Activated CD8-positive, alpha-beta memory T cell treated with anti-CD3 and anti-CD28 coated beads, Interleukin-2, amount 50 U/mL, for 24 hours (primary cell): Measurements from ENCODE around the gene ANLN.
"Not testable (repeated sequence)": the region's sequence is repeated elsewhere in the genome, so short reads cannot be mapped to it uniquely, and the experiment has no call there.

Source experiments
- DNase-seq: peaks from one replicate; pipeline ENCODE4 v3.0.0-alpha.2; 2020; ENCODE audit errors: extremely low read depth

ANLN gene

GRCh38 chr7:36466001-36466400 lies 76.3 kb downstream of the ANLN start:
- not testable (repeated sequence) for DNase-seq

GRCh38 chr7:36468370-36469101 lies 78.9 kb downstream of the ANLN start:
- DNase-seq, result no peak

GRCh38 chr7:36469236-36469635 lies 79.6 kb downstream of the ANLN start:
- no peak for DNase-seq

GRCh38 chr7:36472141-36472729 lies 82.6 kb downstream of the ANLN start:
- DNase-seq, result no peak

- DNase-seq, result no peak
Measured at GRCh38 chr7:36473454-36474282, 84.0 kb downstream of the ANLN start.

GRCh38 chr7:36474283-36475010 lies 84.8 kb downstream of the ANLN start:
- DNase-seq, result no peak

- no peak for DNase-seq
Measured at GRCh38 chr7:36475011-36475342, 85.3 kb downstream of the ANLN start.

GRCh38 chr7:36475381-36475780 lies 85.7 kb downstream of the ANLN start:
- DNase-seq, result no peak

GRCh38 chr7:36478745-36479144 lies 89.1 kb downstream of the ANLN start:
- DNase-seq, result no peak

GRCh38 chr7:36483853-36484252 lies 94.2 kb downstream of the ANLN start:
- DNase-seq, result not testable (repeated sequence)

GRCh38 chr7:36484265-36484664 lies 94.6 kb downstream of the ANLN start:
- DNase-seq, result no peak

- DNase-seq, result no peak
Measured at GRCh38 chr7:36486336-36486735, 96.7 kb downstream of the ANLN start.

- no peak for DNase-seq
Measured at GRCh38 chr7:36487756-36488336, 98.2 kb downstream of the ANLN start.

GRCh38 chr7:36488672-36489071 lies 99.0 kb downstream of the ANLN start:
- not testable (repeated sequence) for DNase-seq

GRCh38 chr7:36490419-36490830 lies 100.8 kb downstream of the ANLN start:
- no peak for DNase-seq

- DNase-seq, result no peak
Measured at GRCh38 chr7:36491317-36491716, 101.7 kb downstream of the ANLN start.

- DNase-seq, result no peak
Measured at GRCh38 chr7:36496576-36496975, 106.9 kb downstream of the ANLN start.

GRCh38 chr7:36497176-36497575 lies 107.5 kb downstream of the ANLN start:
- DNase-seq, result not testable (repeated sequence)

GRCh38 chr7:36497775-36498174 lies 108.1 kb downstream of the ANLN start:
- no peak for DNase-seq
